Gastrocnemius medialis (tissue), 4 donors: ENCODE measurements around the gene NEO1.

Experiments used
- POLR2A ChIP-seq, 2 donors: fragments of 450-650 bp; IDR thresholded peaks; one replicate each; pipeline ENCODE4 v1.6.1; 2017; ENCODE audit warnings: antibody characterized with exemption in 2 of 2, mild to moderate bottlenecking in 2 of 2, moderate library complexity in 2 of 2
- TF ChIP-seq, protein P1 (sequence below), 5 experiments: fragments of 450-650 bp in 3 of 5; fragments of 200-600 bp in 2 of 5; sonication (generic) in 2 of 5; IDR thresholded peaks in 4 of 5; conservative IDR thresholded peaks in 1 of 5; 1 replicate in 4 of 5; 2 replicates in 1 of 5; pipeline ENCODE4 v1.5.1; 2016 to 2019; ENCODE audit warnings: antibody characterized with exemption in 5 of 5, mild to moderate bottlenecking in 3 of 5, moderate library complexity in 3 of 5

DNA sequence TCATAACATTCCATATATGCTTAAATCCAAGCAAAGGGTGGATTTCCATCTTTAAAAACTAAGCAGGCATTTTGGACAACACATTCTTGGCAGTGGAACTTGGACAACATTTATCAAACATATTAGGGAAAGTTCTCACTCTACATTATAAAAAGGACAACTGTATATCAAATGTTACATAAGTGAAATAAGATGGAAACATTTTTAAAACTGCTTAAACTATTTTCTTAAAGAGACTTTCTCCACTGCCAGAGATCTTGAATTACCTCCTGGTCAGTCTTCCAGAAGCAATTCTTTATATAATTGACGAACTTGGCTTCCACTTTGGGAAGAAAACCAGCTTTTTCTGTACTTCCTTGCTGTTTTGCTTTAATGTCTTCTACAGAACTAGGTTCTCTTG lies 109.3 kb downstream of the NEO1 start:
- no peak for TF ChIP-seq POLR2A (IDR thresholded peaks at IDR 0.05)
- TF ChIP-seq, protein P1, sequence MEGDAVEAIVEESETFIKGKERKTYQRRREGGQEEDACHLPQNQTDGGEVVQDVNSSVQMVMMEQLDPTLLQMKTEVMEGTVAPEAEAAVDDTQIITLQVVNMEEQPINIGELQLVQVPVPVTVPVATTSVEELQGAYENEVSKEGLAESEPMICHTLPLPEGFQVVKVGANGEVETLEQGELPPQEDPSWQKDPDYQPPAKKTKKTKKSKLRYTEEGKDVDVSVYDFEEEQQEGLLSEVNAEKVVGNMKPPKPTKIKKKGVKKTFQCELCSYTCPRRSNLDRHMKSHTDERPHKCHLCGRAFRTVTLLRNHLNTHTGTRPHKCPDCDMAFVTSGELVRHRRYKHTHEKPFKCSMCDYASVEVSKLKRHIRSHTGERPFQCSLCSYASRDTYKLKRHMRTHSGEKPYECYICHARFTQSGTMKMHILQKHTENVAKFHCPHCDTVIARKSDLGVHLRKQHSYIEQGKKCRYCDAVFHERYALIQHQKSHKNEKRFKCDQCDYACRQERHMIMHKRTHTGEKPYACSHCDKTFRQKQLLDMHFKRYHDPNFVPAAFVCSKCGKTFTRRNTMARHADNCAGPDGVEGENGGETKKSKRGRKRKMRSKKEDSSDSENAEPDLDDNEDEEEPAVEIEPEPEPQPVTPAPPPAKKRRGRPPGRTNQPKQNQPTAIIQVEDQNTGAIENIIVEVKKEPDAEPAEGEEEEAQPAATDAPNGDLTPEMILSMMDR (IDR thresholded peaks at IDR 0.05 in 4 of 5, conservative IDR thresholded peaks at IDR 0.05 in 1 of 5) = no peak
